GM12891 (cell line): Measurements from ENCODE around the gene DMKN.

Experiments used
- POLR2A ChIP-seq: IDR thresholded peaks from 2 replicates; pipeline ENCODE4 v1.6.1; 2011; ENCODE audit warnings: low read depth, low read length, control low read depth
- TAF1 ChIP-seq: IDR thresholded peaks from 2 replicates; pipeline ENCODE4 v1.6.1; 2011; ENCODE audit warnings: low read depth, low read length, control low read depth

GRCh38 chr19:35545855-35546381, 32.5 kb upstream of the DMKN start:
- TF ChIP-seq POLR2A: no peak
- no peak for TF ChIP-seq TAF1
